ENCODE data around the gene TYMP. TPM values are rescaled to one million over a fixed set of nuclear protein-coding genes. Genes with fewer than 3 reads are reported as not detected.

The TYMP gene
- polyA plus RNA-seq, 1 of the 3 experiments (the other 2 are of a cell fraction), result 1.7 TPM

DNA sequence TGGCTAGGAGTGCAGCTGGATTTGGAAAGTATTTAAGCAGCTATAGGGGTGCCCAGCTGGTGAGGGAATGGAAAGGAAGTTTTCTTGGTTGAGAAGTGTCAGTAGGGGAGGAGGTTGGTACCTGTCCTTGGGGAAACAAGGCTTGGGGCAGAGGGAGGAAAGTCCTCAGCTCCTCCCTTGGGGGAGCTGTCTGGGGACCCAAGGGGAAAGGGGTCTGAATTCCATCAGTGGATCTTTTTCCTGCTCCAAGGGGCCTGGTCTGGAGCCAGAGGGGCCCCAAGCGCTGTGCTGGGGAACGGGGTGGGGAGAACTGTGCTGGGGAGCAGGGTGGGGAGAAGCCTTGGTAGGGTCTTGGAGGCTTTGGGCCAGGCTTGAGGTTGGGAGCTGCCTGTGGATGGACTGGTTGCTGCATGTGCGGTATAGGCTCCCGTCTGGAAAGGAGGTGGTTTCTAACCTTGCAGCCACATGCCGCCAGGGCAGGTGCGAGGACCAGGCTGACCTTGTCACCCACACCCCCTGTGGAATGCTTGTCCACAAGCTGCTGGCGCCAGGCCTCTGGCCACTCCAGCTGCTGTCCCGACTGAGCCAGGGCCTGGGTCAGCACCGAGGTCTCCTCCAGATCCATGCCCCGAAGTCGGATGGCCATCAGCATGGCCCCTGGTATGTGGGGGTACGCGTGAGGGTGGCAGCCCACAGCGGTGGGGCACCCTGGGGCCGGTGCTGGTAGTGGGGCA, 963 bp downstream of the TYMP start:
- Histone ChIP-seq H3K36me3 (replicated peaks in 1 of 2; ENCODE audit: control insufficient read depth in 1 of 2, insufficient read depth in 2 of 2, low read length in 1 of 2) (peaks cover 0 to 1% of the 10 kb centered on the region in 2 experiments), H3K9ac (no peak overlapping the region), H3K79me2 (ENCODE audit: insufficient read depth) (peaks cover 8% of the 10 kb centered on the region), H3K27me3 (ENCODE audit: insufficient read depth) (no peaks in the 10 kb centered on the region), H3K4me1 (ENCODE audit: control insufficient read depth in 1 of 2, insufficient read depth in 2 of 2, low read depth in 1 of 2, low read length in 1 of 2) (peaks cover 7 to 31% of the 10 kb centered on the region in 2 experiments; a peak in 2 of 4 replicates), H3K9me2 (no peaks in the 10 kb centered on the region), H3K4me2 (no peak overlapping the region), H3K4me3 (ENCODE audit: low read depth in 2 of 2, low read length in 1 of 2) (no peak overlapping the region), H3K9me3 (no peaks in the 10 kb centered on the region), H2AFZ (ENCODE audit: low read depth) (no peak overlapping the region), H4K20me1 (ENCODE audit: insufficient read depth) (peaks cover 7% of the 10 kb centered on the region; the same call in 1 of the 2 replicates), H3F3A (replicated peaks; ENCODE audit: insufficient read depth) (peaks cover 19% of the 10 kb centered on the region), H3K27ac (ENCODE audit: low read depth in 2 of 2, low read length in 1 of 2) (no peak overlapping the region; a peak in 1 of 4 replicates)
- TF ChIP-seq, protein P1, sequence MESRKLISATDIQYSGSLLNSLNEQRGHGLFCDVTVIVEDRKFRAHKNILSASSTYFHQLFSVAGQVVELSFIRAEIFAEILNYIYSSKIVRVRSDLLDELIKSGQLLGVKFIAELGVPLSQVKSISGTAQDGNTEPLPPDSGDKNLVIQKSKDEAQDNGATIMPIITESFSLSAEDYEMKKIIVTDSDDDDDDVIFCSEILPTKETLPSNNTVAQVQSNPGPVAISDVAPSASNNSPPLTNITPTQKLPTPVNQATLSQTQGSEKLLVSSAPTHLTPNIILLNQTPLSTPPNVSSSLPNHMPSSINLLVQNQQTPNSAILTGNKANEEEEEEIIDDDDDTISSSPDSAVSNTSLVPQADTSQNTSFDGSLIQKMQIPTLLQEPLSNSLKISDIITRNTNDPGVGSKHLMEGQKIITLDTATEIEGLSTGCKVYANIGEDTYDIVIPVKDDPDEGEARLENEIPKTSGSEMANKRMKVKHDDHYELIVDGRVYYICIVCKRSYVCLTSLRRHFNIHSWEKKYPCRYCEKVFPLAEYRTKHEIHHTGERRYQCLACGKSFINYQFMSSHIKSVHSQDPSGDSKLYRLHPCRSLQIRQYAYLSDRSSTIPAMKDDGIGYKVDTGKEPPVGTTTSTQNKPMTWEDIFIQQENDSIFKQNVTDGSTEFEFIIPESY (IDR thresholded peaks at IDR 0.05; ENCODE audit: borderline replicate concordance, low read depth), result no peak
- CTCF ChIA-PET, result interaction anchor here (0.6 to 2.4 kb wide), 7 partner anchors 9 to 233 kb away, joined by 3 to 13 read pairs (median 3); partner anchors contain the start of genes LMF2 and SYCE3
- POLR2A ChIA-PET, result interaction anchor here (0.6 to 0.7 kb wide), 2 partner anchors 71 to 177 kb away, joined by 3 to 4 read pairs; no protein-coding TSS in a partner anchor
- WGBS (ENCODE audit: low lambda C conversion rate), result 88% methylated on average over 6 of the region's 15 CpGs
- no peak for DNase-seq

GRCh38 chr22:50527921-50528681, 1.7 kb downstream of the TYMP start:
- Histone ChIP-seq H3K9me2 (no peaks in the 10 kb centered on the region), H2AFZ (ENCODE audit: low read depth) (no peak overlapping the region), H3K9ac (no peak overlapping the region), H4K20me1 (ENCODE audit: insufficient read depth) (peaks cover 8% of the 10 kb centered on the region; the same call in 1 of the 2 replicates), H3K4me2 (no peak overlapping the region), H3F3A (replicated peaks; ENCODE audit: insufficient read depth) (peaks cover 19% of the 10 kb centered on the region), H3K4me3 (ENCODE audit: low read depth in 2 of 2, low read length in 1 of 2) (no peak overlapping the region), H3K27me3 (ENCODE audit: insufficient read depth) (no peaks in the 10 kb centered on the region), H3K36me3 (replicated peaks in 1 of 2; ENCODE audit: control insufficient read depth in 1 of 2, insufficient read depth in 2 of 2, low read length in 1 of 2) (peaks cover 0 to 9% of the 10 kb centered on the region in 2 experiments), H3K9me3 (no peaks in the 10 kb centered on the region), H3K4me1 (ENCODE audit: control insufficient read depth in 1 of 2, insufficient read depth in 2 of 2, low read depth in 1 of 2, low read length in 1 of 2) (peaks cover 7 to 34% of the 10 kb centered on the region in 2 experiments; a peak in 2 of 4 replicates), H3K27ac (ENCODE audit: low read depth in 2 of 2, low read length in 1 of 2) (no peak overlapping the region; a peak in 1 of 4 replicates), H3K79me2 (ENCODE audit: insufficient read depth) (peaks cover 15% of the 10 kb centered on the region)
- POLR2A ChIA-PET, result interaction anchor here (0.6 to 0.7 kb wide), 2 partner anchors 72 to 177 kb away, joined by 3 to 4 read pairs; no protein-coding TSS in a partner anchor
- CTCF ChIA-PET, result interaction anchor here (0.6 to 2.4 kb wide), 8 partner anchors 10 to 37 kb away, joined by 3 to 13 read pairs (median 3); partner anchors contain the start of genes LMF2 and SYCE3
- no peak for DNase-seq
- TF ChIP-seq GABPA (IDR thresholded peaks at IDR 0.05; ENCODE audit: low read depth) (no peak), USF1 (IDR thresholded peaks at IDR 0.05; ENCODE audit: borderline replicate concordance, low read depth) (no peak), TEAD4 (IDR thresholded peaks at IDR 0.05; ENCODE audit: borderline replicate concordance, insufficient read depth) (no peak), CTCF (IDR thresholded peaks at IDR 0.05) (no peak), IRF3 (IDR thresholded peaks at IDR 0.05; ENCODE audit: low read depth, low read length) (no peak), PBX3 (IDR thresholded peaks at IDR 0.05) (no peak)
- TF ChIP-seq, protein P2, sequence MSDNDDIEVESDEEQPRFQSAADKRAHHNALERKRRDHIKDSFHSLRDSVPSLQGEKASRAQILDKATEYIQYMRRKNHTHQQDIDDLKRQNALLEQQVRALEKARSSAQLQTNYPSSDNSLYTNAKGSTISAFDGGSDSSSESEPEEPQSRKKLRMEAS (IDR thresholded peaks at IDR 0.05; ENCODE audit: low read depth), result no peak
- TF ChIP-seq, protein P3, sequence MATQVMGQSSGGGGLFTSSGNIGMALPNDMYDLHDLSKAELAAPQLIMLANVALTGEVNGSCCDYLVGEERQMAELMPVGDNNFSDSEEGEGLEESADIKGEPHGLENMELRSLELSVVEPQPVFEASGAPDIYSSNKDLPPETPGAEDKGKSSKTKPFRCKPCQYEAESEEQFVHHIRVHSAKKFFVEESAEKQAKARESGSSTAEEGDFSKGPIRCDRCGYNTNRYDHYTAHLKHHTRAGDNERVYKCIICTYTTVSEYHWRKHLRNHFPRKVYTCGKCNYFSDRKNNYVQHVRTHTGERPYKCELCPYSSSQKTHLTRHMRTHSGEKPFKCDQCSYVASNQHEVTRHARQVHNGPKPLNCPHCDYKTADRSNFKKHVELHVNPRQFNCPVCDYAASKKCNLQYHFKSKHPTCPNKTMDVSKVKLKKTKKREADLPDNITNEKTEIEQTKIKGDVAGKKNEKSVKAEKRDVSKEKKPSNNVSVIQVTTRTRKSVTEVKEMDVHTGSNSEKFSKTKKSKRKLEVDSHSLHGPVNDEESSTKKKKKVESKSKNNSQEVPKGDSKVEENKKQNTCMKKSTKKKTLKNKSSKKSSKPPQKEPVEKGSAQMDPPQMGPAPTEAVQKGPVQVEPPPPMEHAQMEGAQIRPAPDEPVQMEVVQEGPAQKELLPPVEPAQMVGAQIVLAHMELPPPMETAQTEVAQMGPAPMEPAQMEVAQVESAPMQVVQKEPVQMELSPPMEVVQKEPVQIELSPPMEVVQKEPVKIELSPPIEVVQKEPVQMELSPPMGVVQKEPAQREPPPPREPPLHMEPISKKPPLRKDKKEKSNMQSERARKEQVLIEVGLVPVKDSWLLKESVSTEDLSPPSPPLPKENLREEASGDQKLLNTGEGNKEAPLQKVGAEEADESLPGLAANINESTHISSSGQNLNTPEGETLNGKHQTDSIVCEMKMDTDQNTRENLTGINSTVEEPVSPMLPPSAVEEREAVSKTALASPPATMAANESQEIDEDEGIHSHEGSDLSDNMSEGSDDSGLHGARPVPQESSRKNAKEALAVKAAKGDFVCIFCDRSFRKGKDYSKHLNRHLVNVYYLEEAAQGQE (IDR thresholded peaks at IDR 0.05; ENCODE audit: low read depth, low read length), result no peak
- 94% methylated on average over 13 of the region's 18 CpGs for WGBS (ENCODE audit: low lambda C conversion rate)

Data from SK-N-SH (cell line).